T-cell (primary cell): Measurements from ENCODE around the gene ANKRD50. TPM values are rescaled to one million over a fixed set of nuclear protein-coding genes. Genes with fewer than 3 reads are reported as not detected.
A peak's percentile ranks its signal among the peaks of the same experiment; 100 is the strongest.

Experiments
- ATAC-seq, 4 experiments: fragments of 200-7000 bp in 3 of 4; fragments of 150-1000 bp in 1 of 4; cut with Tn5 transposase; replicated peaks in 1 of 4; 1 replicate in 3 of 4; 2 replicates in 1 of 4; pipeline ENCODE4 v1.10.0; 2021; ENCODE audit warnings: moderate library complexity in 3 of 4, mild to moderate bottlenecking in 2 of 4, moderate number of reproducible peaks in 1 of 4
- CTCF ChIA-PET, 2 donors: fragments of 300-600 bp; sonication (Branson Sonifier 250); formaldehyde crosslinking; loops; one replicate each; lab custom pipeline; 2022; ENCODE audit warnings: antibody characterized with exemption in 2 of 2; lab: Charles Lee
- POLR2A ChIA-PET, 2 donors: fragments of 300-600 bp; sonication (Branson Sonifier 250); formaldehyde crosslinking; loops; one replicate each; lab custom pipeline; 2022; ENCODE audit warnings: antibody characterized with exemption in 2 of 2; lab: Charles Lee
- DNase-seq, 35 experiments: peaks; one replicate each; pipeline versions ENCODE4 v3.0.0 to v3.0.0-alpha.2; 2013 to 2023
- H3K27ac ChIP-seq: one replicate; pipeline ENCODE4 v1.5.1; 2013; ENCODE audit warnings: low read length
- H3K27me3 ChIP-seq, 2 experiments: replicated peaks in 1 of 2; 1 replicate in 1 of 2; 2 replicates in 1 of 2; pipeline versions ENCODE4 v1.6.1 to v1.7.0; 2013; ENCODE audit warnings: low read length in 1 of 2, mixed read lengths in 1 of 2; ENCODE audit not compliant: control insufficient read depth in 2 of 2, insufficient read depth in 2 of 2; ENCODE audit errors: extremely low read depth in 1 of 2
- H3K36me3 ChIP-seq, 2 donors: 1 replicate in 1 of 2; 2 replicates in 1 of 2; pipeline versions ENCODE4 v1.6.1 to v1.7.0; 2013; ENCODE audit warnings: low read length in 1 of 2; ENCODE audit not compliant: control insufficient read depth in 2 of 2, insufficient read depth in 1 of 2; ENCODE audit errors: extremely low read depth in 1 of 2
- H3K4me1 ChIP-seq, 2 experiments: 1 replicate in 1 of 2; 2 replicates in 1 of 2; pipeline versions ENCODE4 v1.6.1 to v1.7.0; 2013; ENCODE audit warnings: low read length in 2 of 2, mixed read lengths in 1 of 2; ENCODE audit not compliant: insufficient read depth in 2 of 2, control insufficient read depth in 1 of 2; ENCODE audit errors: extremely low read depth in 1 of 2
- H3K4me3 ChIP-seq, 2 donors: 1 replicate in 1 of 2; 2 replicates in 1 of 2; pipeline versions ENCODE4 v1.5.1 to v1.7.0; 2013; ENCODE audit warnings: mild to moderate bottlenecking in 2 of 2, low read length in 1 of 2, moderate library complexity in 1 of 2; ENCODE audit not compliant: control insufficient read depth in 1 of 2; ENCODE audit errors: extremely low read depth in 1 of 2
- H3K9me3 ChIP-seq: 2 replicates; pipeline ENCODE4 v1.7.0; 2013
- H3K27ac Mint-ChIP-seq, 2 donors: one replicate each; pipeline ENCODE4 v1.8.0; 2020 to 2021; ENCODE audit warnings: mild to moderate bottlenecking in 2 of 2, mixed read lengths in 2 of 2
- H3K27me3 Mint-ChIP-seq, 2 donors: one replicate each; pipeline ENCODE4 v1.8.0; 2021 to 2022; ENCODE audit warnings: mixed read lengths in 2 of 2
- H3K36me3 Mint-ChIP-seq: one replicate; pipeline ENCODE4 v1.8.0; 2021; ENCODE audit warnings: mixed read lengths
- H3K4me1 Mint-ChIP-seq, 3 donors: one replicate each; pipeline ENCODE4 v1.8.0; 2020 to 2022; ENCODE audit warnings: mixed read lengths in 3 of 3, mild to moderate bottlenecking in 1 of 3
- H3K4me3 Mint-ChIP-seq, 3 donors: one replicate each; pipeline ENCODE4 v1.8.0; 2020 to 2022; ENCODE audit warnings: mild to moderate bottlenecking in 3 of 3, mixed read lengths in 3 of 3, moderate library complexity in 3 of 3
- H3K9me3 Mint-ChIP-seq, 3 donors: one replicate each; pipeline ENCODE4 v1.8.0; 2020 to 2022; ENCODE audit warnings: mixed read lengths in 3 of 3
- WGBS: methylation state at CpG from one replicate; pipeline ENCODE4 v1.1.5; 2013; ENCODE audit warnings: missing lambda C conversion rate; ENCODE audit not compliant: insufficient coverage; 5-methylcytosine and 5-hydroxymethylcytosine counted together
- total RNA-seq, 35 experiments: library from RNA in 6 of 35; stranded (reverse) in 6 of 35; fragments of 120-200 nt in 1 of 35; gene quantifications; one replicate each; pipeline versions ENCODE4 v1.2.1 to v1.2.4 and lab custom pipeline; 2013 to 2026

ANKRD50 gene, protein sequence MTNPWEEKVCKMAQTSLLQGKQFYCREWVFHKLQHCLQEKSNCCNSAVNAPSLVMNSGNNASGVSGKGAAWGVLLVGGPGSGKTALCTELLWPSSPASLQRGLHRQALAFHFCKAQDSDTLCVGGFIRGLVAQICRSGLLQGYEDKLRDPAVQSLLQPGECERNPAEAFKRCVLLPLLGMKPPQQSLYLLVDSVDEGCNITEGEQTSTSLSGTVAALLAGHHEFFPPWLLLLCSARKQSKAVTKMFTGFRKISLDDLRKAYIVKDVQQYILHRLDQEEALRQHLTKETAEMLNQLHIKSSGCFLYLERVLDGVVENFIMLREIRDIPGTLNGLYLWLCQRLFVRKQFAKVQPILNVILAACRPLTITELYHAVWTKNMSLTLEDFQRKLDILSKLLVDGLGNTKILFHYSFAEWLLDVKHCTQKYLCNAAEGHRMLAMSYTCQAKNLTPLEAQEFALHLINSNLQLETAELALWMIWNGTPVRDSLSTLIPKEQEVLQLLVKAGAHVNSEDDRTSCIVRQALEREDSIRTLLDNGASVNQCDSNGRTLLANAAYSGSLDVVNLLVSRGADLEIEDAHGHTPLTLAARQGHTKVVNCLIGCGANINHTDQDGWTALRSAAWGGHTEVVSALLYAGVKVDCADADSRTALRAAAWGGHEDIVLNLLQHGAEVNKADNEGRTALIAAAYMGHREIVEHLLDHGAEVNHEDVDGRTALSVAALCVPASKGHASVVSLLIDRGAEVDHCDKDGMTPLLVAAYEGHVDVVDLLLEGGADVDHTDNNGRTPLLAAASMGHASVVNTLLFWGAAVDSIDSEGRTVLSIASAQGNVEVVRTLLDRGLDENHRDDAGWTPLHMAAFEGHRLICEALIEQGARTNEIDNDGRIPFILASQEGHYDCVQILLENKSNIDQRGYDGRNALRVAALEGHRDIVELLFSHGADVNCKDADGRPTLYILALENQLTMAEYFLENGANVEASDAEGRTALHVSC (N-terminal part only)
- total RNA-seq = under 1 TPM; 0.23 to 0.65 (median 0.41) TPM
- 0.52 TPM for total RNA-seq (2013)
- 0.42 to 4.4 (median 1.3) reads per million in 29 experiments for total RNA-seq (lab: John Stamatoyannopoulos, UW)

DNA sequence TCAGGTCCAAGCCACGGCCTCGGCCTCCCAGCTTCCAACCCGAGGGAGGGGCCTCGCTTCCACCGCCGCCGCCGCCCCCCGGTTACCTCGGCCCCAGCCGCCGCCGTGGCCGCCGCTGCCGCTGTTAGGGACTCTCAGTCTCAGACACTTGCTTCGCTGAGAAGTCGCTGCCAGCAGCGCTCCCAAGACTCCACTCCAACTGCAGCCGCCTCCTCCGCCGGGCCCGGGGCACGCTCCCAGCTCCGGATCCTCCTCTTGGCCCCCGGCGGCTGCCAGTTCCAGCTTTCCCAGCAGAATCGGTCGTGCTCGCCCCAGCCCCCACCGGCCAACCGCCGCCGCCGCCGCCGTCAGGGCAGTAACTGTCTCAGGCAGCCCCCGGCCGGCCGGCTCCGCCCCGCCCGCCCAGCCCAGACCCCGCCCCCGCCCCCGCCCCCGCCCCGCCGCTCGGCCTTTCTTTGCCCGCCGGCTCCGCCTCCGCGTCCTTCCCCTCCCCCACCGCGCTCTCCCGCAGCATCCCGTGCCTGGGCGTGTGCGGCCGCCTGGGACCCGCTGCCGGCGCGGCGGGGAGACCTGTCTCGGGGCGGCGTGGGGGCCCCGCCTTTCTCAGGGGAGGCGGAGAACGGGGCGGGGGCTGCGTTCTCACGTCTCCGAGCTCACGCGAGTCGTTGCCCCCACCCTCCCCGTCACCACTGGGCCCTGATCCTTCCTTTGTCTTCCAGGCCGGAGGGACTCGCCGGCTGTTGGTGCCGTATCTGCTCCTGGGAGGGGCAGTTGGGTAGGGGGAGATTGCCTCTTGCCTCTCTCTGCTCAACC, at the start of gene ANKRD50:
Gene ANKRD50, minus strand, starts transcription at position 361 of the 813 bp plus-strand sequence. CDS start 2,221 bp downstream, outside the sequence.
- WGBS = under 1% methylated on average over 60 of the region's 85 CpGs

DNA sequence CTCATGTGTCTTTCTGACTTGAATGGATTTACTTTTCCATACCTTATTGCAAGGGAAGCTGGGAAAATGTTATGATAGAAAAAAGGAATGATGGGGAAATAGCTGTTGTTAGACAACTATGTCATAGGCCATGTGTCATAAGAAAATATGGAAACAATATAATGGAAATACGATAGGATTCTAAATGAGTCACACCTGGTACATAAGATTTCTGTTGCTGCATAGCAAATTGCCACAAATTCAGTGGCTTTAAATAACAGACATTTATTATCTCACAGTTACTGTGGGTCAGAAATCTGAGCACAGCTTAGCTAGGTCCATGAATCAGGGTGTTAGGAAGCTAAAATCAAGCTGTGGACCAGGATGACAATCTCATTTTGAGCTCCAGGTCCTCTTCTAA, 44.6 kb upstream of the ANKRD50 start:
- Mint-ChIP-seq H3K4me3 (no peak overlapping the region), H3K9me3 (no peaks in the 10 kb centered on the region), H3K36me3 (no peaks in the 10 kb centered on the region), H3K27me3 (peaks cover 0 to 3% of the 10 kb centered on the region in 2 donors), H3K4me1 (no peaks in the 10 kb centered on the region), H3K27ac (no peak overlapping the region)
- POLR2A ChIA-PET = no interaction called here
- Histone ChIP-seq H3K27me3 (no peaks in the 10 kb centered on the region), H3K36me3 (no peaks in the 10 kb centered on the region), H3K4me1 (no peaks in the 10 kb centered on the region), H3K27ac (no peak overlapping the region), H3K9me3 (no peaks in the 10 kb centered on the region), H3K4me3 (no peak overlapping the region)
- no peak for ATAC-seq
- DNase-seq = no peak
- WGBS = 44% methylated on average over 1 of the region's 1 CpG
- CTCF ChIA-PET = no interaction called here

More for the DNA sequence above, at the start of gene ANKRD50:
- POLR2A ChIA-PET = no interaction called here
- Histone ChIP-seq H3K4me3 (peak within 1 kb of the TSS; percentile 51 to 81), H3K9me3 (no peaks in the 10 kb centered on the region), H3K27me3 (peaks cover 0 to 12% of the 10 kb centered on the region in 2 experiments), H3K36me3 (no peaks in the 10 kb centered on the region), H3K27ac (no peak within 1 kb of the TSS), H3K4me1 (peaks cover 9 to 17% of the 10 kb centered on the region in 2 experiments)
- Mint-ChIP-seq H3K36me3 (no peaks in the 10 kb centered on the region), H3K27ac (peak within 1 kb of the TSS; percentile 54 to 77), H3K4me3 (peak within 1 kb of the TSS in 2 of 3 donors; percentile 82 to 87), H3K9me3 (no peaks in the 10 kb centered on the region), H3K4me1 (peaks cover 7 to 10% (median 7%) of the 10 kb centered on the region in 3 donors), H3K27me3 (peaks cover 0 to 6% of the 10 kb centered on the region in 2 donors)
- ATAC-seq = peak; percentile 72 to 82 (median 79)
- peak; percentile 31 to 77 (median 53) for DNase-seq
- CTCF ChIA-PET = no interaction called here

DNA sequence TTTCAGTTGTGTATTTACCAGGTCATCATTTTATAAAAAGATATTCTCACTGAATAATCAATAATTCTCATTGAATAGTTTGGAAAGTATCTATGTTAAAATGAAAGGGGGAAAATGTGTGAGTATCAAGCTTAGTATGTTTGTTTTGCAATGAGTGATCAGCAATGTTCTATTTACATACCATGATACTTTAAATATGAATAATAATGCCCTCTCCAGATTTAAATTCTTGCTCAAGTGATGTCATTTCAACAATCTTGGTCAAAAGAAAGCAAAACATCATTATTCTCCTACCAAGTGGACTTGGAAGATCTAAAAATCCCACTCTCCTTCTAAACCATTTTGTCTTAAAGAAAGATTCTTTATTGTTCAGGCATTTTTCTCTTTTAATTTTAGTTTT, 42.1 kb upstream of the ANKRD50 start:
- H3K9me3 ChIP-seq = no peaks in the 10 kb centered on the region
- no peaks in the 10 kb centered on the region for H3K27me3 ChIP-seq
- ChIA-PET CTCF (no interaction called here), POLR2A (no interaction called here)
- Mint-ChIP-seq H3K27ac (no peak overlapping the region), H3K36me3 (no peaks in the 10 kb centered on the region), H3K4me1 (no peaks in the 10 kb centered on the region), H3K27me3 (peaks cover 0 to 6% of the 10 kb centered on the region in 2 donors), H3K4me3 (no peak overlapping the region), H3K9me3 (no peaks in the 10 kb centered on the region)
- H3K27ac ChIP-seq = no peak overlapping the region
- ATAC-seq = no peak
- no peaks in the 10 kb centered on the region for H3K4me1 ChIP-seq
- H3K36me3 ChIP-seq = no peaks in the 10 kb centered on the region
- no peak for DNase-seq
- H3K4me3 ChIP-seq = no peak overlapping the region

DNA sequence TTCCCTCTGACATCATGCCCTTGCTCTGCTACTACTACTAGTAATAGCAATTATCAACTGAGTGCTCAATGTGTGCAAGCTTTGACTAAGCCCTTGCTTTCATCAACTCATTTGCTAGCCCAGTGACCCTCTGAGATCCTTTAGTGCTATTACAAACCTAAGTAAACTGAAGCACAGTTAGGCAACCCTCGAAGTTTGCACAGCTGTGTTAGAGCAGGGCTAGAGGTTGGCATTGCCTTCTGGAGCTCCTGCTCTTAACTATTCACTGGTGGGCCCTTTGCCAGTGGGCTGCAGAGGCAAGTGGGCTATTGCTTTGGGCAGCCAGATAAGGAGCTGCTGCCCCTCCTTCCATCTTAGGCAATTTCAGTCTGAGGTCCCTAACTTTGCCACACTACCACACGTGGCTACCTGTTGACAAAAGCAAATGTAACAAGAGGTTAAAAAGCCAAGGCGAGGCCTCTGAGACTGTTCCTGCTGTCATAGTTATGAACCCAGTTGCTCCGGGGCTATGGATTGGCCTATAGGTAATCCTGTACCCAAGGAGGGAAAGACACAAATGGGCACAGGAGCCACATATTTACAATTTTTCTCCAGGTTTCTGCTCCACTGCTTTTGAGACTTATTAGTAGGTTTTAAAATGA, 41.5 kb upstream of the ANKRD50 start:
- Mint-ChIP-seq H3K9me3 (no peaks in the 10 kb centered on the region), H3K27ac (no peak overlapping the region)
- POLR2A ChIA-PET = no interaction called here

DNA sequence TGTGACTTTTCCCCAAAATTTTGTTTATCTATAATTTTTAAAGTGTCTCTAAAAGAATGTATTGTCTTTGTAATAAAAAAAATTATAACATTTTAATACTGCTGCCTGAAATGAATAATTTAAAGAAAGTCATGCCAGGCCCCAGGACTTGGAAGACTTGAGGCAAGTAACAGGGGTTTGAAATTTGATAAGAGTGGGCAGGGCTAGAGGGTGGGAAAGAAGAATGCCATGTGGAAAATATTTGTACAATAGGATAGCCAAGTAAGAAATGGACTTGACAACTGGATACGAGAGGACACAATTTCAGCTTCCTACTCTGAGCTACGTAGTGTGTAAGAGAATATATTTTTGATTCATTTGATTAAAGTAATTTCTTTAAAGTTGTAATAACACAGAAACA, 36.9 kb upstream of the ANKRD50 start:
- no peaks in the 10 kb centered on the region for H3K27me3 ChIP-seq
- DNase-seq (no peak), ATAC-seq (no peak)
- no peak overlapping the region for H3K27ac Mint-ChIP-seq
- H3K4me1 ChIP-seq = no peaks in the 10 kb centered on the region
- no peaks in the 10 kb centered on the region for H3K9me3 ChIP-seq
- peaks cover 0 to 4% of the 10 kb centered on the region in 2 donors for H3K27me3 Mint-ChIP-seq
- ChIA-PET CTCF (no interaction called here), POLR2A (no interaction called here)
- no peaks in the 10 kb centered on the region for H3K36me3 ChIP-seq
- no peaks in the 10 kb centered on the region for H3K36me3 Mint-ChIP-seq
- no peaks in the 10 kb centered on the region for H3K9me3 Mint-ChIP-seq
- H3K4me3 Mint-ChIP-seq = no peak overlapping the region
- no CpG with 5 or more reads among the region's 2 CpGs for WGBS
- no peak overlapping the region for H3K27ac ChIP-seq
- H3K4me1 Mint-ChIP-seq = no peaks in the 10 kb centered on the region
- no peak overlapping the region for H3K4me3 ChIP-seq

More for the DNA sequence above, 41.5 kb upstream of the ANKRD50 start:
- Histone ChIP-seq H3K27me3 (no peaks in the 10 kb centered on the region), H3K9me3 (no peaks in the 10 kb centered on the region), H3K4me3 (no peak overlapping the region), H3K27ac (no peak overlapping the region), H3K4me1 (no peaks in the 10 kb centered on the region), H3K36me3 (no peaks in the 10 kb centered on the region)
- CTCF ChIA-PET = interaction anchor here in 1 of 2 donors (0.7 kb wide), 1 partner anchor 1542 kb away, joined by 7 read pairs; no protein-coding TSS in a partner anchor
- ATAC-seq (no peak), DNase-seq (no peak)
- 65% methylated on average over 2 of the region's 4 CpGs for WGBS
- Mint-ChIP-seq H3K4me3 (no peak overlapping the region), H3K4me1 (no peaks in the 10 kb centered on the region), H3K36me3 (no peaks in the 10 kb centered on the region), H3K27me3 (peaks cover 0 to 6% of the 10 kb centered on the region in 2 donors)
